GM10248 (cell line): ENCODE data around the gene USP47.
A peak's percentile ranks its signal among the peaks of the same experiment; 100 is the strongest.

Source experiments
- CTCF ChIA-PET: fragments of 300-600 bp; sonication (Branson Sonifier 250); formaldehyde crosslinking; extraction: SDS; loops from one replicate; lab custom pipeline; 2021; ENCODE audit warnings: antibody characterized with exemption; lab: Yijun Ruan, JAX
- POLR2A ChIA-PET: fragments of 350-650 bp; sonication (Branson Sonifier 250); formaldehyde crosslinking; extraction: SDS; loops from one replicate; lab custom pipeline; 2020; ENCODE audit warnings: antibody characterized with exemption; lab: Yijun Ruan, JAX
- DNase-seq: peaks from one replicate; pipeline ENCODE4 v3.0.0; 2012; ENCODE audit errors: extremely low spot score
- CTCF ChIP-seq: IDR thresholded peaks from 2 replicates; pipeline ENCODE4 v1.5.1; 2012; ENCODE audit warnings: mild to moderate bottlenecking, low read depth; ENCODE audit errors: extremely low read depth, missing control alignments, control extremely low read depth

The USP47 gene

GRCh38 chr11:11843211-11843621, 1.4 kb downstream of the USP47 start:
- TF ChIP-seq CTCF: no peak
- POLR2A ChIA-PET: no interaction called here
- peak; percentile 31 for DNase-seq
- CTCF ChIA-PET: interaction anchor here (0.7 to 2.7 kb wide), 5 partner anchors 16 to 201 kb away, joined by 3 to 14 read pairs (median 5); no protein-coding TSS in a partner anchor

- ChIA-PET CTCF (interaction anchor here (0.7 to 2.7 kb wide), 5 partner anchors 16 to 201 kb away, joined by 3 to 14 read pairs (median 5); no protein-coding TSS in a partner anchor), POLR2A (no interaction called here)
- DNase-seq: no peak
- no peak for TF ChIP-seq CTCF
Measured at GRCh38 chr11:11843642-11844041, 1.9 kb downstream of the USP47 start.

GRCh38 chr11:11844272-11844671, 2.5 kb downstream of the USP47 start:
- ChIA-PET POLR2A (no interaction called here), CTCF (interaction anchor here (1.6 to 2.7 kb wide), 4 partner anchors 18 to 45 kb away, joined by 4 to 14 read pairs (median 5); no protein-coding TSS in a partner anchor)

GRCh38 chr11:11845071-11845470, 3.3 kb downstream of the USP47 start:
- POLR2A ChIA-PET: no interaction called here
- no peak for TF ChIP-seq CTCF
- DNase-seq: no peak
- CTCF ChIA-PET: interaction anchor here (0.9 to 2.7 kb wide), 6 partner anchors 17 to 45 kb away, joined by 3 to 14 read pairs (median 4); no protein-coding TSS in a partner anchor

More at GRCh38 chr11:11844272-11844671, 2.5 kb downstream of the USP47 start:
- no peak for TF ChIP-seq CTCF
- no peak for DNase-seq

- no peak for TF ChIP-seq CTCF
- POLR2A ChIA-PET: no interaction called here
- CTCF ChIA-PET: interaction anchor here (0.9 to 1.9 kb wide), 5 partner anchors 16 to 37 kb away, joined by 3 to 5 read pairs (median 3); no protein-coding TSS in a partner anchor
- DNase-seq: no peak
Measured at GRCh38 chr11:11845551-11845950, 3.8 kb downstream of the USP47 start.

GRCh38 chr11:11847082-11847481, 5.3 kb downstream of the USP47 start:
- ChIA-PET POLR2A (no interaction called here), CTCF (interaction anchor here (1.2 to 2.1 kb wide), 3 partner anchors 10 to 47 kb away, joined by 4 to 6 read pairs (median 4); no protein-coding TSS in a partner anchor)
- no peak for TF ChIP-seq CTCF
- no peak for DNase-seq
